Uterus (tissue), 2 donors: ENCODE measurements around the gene GUCY2C.

ENCODE experiments used
- CTCF ChIP-seq, 4 experiments: fragments of 200-600 bp in 2 of 4; fragments of 450-650 bp in 2 of 4; sonication (generic) in 2 of 4; IDR thresholded peaks; one replicate each; pipeline ENCODE4 v1.5.1; 2016 to 2019; ENCODE audit warnings: antibody characterized with exemption in 4 of 4, mild to moderate bottlenecking in 2 of 4, moderate library complexity in 1 of 4
- POLR2A ChIP-seq, 2 donors: fragments of 450-650 bp; IDR thresholded peaks; one replicate each; pipeline ENCODE4 v1.6.1; 2016; ENCODE audit warnings: antibody characterized with exemption in 2 of 2, mild to moderate bottlenecking in 1 of 2, moderate library complexity in 1 of 2

- TF ChIP-seq CTCF (IDR thresholded peaks at IDR 0.05), result peak; percentile 91 to 96 (median 96)
- TF ChIP-seq POLR2A (IDR thresholded peaks at IDR 0.05), result no peak
These were observed 66.3 kb downstream of the GUCY2C start for GRCh38 chr12:14629832-14630710.
